Esophagus squamous epithelium (tissue), 5 donors: Measurements from ENCODE around the gene ECE1. TPM values are rescaled to one million over a fixed set of nuclear protein-coding genes. Genes with fewer than 3 reads are reported as not detected.

Experiments
- DNase-seq: peaks from one replicate; lab custom pipeline; 2025; lab: John Stamatoyannopoulos, UW
- H3K27ac ChIP-seq, 4 donors: fragments of 200-600 bp; sonication (generic); one replicate each; pipeline ENCODE4 v1.5.1; 2016 to 2019; ENCODE audit warnings: mild to moderate bottlenecking in 1 of 4
- H3K27me3 ChIP-seq, 4 donors: fragments of 200-600 bp; sonication (generic); 1 replicate in 3 of 4; 2 replicates in 1 of 4; pipeline versions ENCODE4 v1.5.1 to v1.6.0; 2017 to 2021; ENCODE audit warnings: antibody characterized with exemption in 1 of 4
- H3K36me3 ChIP-seq, 3 donors: fragments of 200-600 bp; sonication (generic); one replicate each; pipeline ENCODE4 v1.5.1; 2016 to 2019
- H3K4me1 ChIP-seq, 3 donors: fragments of 200-600 bp; sonication (generic); one replicate each; pipeline ENCODE4 v1.5.1; 2017 to 2019
- H3K4me3 ChIP-seq, 4 donors: fragments of 200-600 bp; sonication (generic); 1 replicate in 3 of 4; 2 replicates in 1 of 4; pipeline ENCODE4 v1.5.1; 2016 to 2019; ENCODE audit warnings: mild to moderate bottlenecking in 2 of 4, moderate library complexity in 1 of 4
- H3K9me3 ChIP-seq, 3 donors: fragments of 200-600 bp; sonication (generic); one replicate each; pipeline ENCODE4 v1.5.1; 2016 to 2019
- POLR2A ChIP-seq, 4 donors: fragments of 450-650 bp; IDR thresholded peaks; one replicate each; pipeline ENCODE4 v1.6.1; 2017; ENCODE audit warnings: antibody characterized with exemption in 4 of 4, mild to moderate bottlenecking in 4 of 4, moderate library complexity in 3 of 4
- WGBS, 2 donors: methylation state at CpG; one replicate each; pipeline ENCODE4 v1.1.5; 2018; 5-methylcytosine and 5-hydroxymethylcytosine counted together
- intact Hi-C: fragments of 100-400 bp; cut with DNase I; formaldehyde crosslinking; loops from one replicate; pipeline ENCODE4 v1.15.0; 2022
- total RNA-seq, 4 donors: library from RNA; depleted of rRNA; stranded (reverse); fragments of >200 nt; gene quantifications; one replicate each; pipeline ENCODE4 v1.1.0, GENCODE V29; 2016
- TF ChIP-seq, protein P1 (sequence below), 6 experiments: fragments of 450-650 bp in 4 of 6; fragments of 200-600 bp in 2 of 6; sonication (generic) in 2 of 6; IDR thresholded peaks; one replicate each; pipeline ENCODE4 v1.5.1; 2016 to 2019; ENCODE audit warnings: antibody characterized with exemption in 6 of 6, mild to moderate bottlenecking in 4 of 6, moderate library complexity in 4 of 6
- donor health status: DM: yes; HTN: yes; CAD: no.

ECE1 gene
- total RNA-seq, 4 donors from 2014 or later = 11.3 to 42.2 (median 24.1) TPM

DNA sequence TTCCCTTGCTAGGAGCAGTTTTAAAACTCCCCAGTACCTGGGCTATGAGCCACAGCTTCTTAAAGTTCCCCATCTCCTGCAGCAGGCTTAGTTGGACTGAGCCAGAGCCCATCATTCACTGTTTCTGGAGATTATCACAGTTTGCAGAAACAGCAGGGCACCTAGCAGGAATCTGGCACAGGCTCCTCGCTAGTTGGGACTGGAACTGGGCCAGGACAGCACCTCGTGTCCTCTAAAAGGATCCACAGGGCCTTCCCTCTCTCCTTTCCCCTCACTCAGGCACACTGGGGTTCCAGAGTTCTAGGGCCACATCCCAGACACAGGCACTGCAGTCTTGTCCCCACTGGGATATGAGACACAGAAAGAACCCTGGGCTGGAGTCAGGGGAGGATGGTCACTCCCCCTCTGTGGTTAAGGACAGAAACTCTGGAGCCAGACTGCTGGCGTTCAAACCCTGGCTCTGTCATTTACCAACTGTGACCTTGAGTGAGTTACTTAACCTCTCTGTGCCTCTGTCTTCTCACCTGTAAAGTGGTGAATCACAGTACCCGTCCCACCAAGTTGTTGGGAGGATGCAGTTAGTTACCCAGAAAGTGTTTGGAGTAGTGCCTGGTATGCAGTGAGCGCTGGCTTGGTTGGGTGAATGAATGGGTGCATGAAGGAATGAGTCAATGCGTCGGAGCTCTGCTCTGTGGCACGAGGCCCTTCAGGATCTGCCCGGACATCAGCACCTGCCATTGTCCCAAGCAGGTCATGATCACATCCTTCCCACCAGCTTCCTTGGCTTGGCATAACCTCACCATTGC, 18.8 kb upstream of the ECE1 start:
- peak overlapping the region; percentile 1 to 75 (median 66) for H3K27ac ChIP-seq
- no peaks in the 10 kb centered on the region for H3K27me3 ChIP-seq
- DNase-seq = no peak
- 34 to 35% methylated on average over 3 to 5 of the region's 9 CpGs for WGBS, 2 donors
- no peak for TF ChIP-seq POLR2A (IDR thresholded peaks at IDR 0.05)
- TF ChIP-seq, protein P1, sequence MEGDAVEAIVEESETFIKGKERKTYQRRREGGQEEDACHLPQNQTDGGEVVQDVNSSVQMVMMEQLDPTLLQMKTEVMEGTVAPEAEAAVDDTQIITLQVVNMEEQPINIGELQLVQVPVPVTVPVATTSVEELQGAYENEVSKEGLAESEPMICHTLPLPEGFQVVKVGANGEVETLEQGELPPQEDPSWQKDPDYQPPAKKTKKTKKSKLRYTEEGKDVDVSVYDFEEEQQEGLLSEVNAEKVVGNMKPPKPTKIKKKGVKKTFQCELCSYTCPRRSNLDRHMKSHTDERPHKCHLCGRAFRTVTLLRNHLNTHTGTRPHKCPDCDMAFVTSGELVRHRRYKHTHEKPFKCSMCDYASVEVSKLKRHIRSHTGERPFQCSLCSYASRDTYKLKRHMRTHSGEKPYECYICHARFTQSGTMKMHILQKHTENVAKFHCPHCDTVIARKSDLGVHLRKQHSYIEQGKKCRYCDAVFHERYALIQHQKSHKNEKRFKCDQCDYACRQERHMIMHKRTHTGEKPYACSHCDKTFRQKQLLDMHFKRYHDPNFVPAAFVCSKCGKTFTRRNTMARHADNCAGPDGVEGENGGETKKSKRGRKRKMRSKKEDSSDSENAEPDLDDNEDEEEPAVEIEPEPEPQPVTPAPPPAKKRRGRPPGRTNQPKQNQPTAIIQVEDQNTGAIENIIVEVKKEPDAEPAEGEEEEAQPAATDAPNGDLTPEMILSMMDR (IDR thresholded peaks at IDR 0.05) = no peak
- intact Hi-C loops = no loop called here
- H3K36me3 ChIP-seq = no peaks in the 10 kb centered on the region
- no peak overlapping the region for H3K4me3 ChIP-seq
- peaks cover 24 to 85% (median 54%) of the 10 kb centered on the region in 3 donors for H3K4me1 ChIP-seq
- no peaks in the 10 kb centered on the region for H3K9me3 ChIP-seq

DNA sequence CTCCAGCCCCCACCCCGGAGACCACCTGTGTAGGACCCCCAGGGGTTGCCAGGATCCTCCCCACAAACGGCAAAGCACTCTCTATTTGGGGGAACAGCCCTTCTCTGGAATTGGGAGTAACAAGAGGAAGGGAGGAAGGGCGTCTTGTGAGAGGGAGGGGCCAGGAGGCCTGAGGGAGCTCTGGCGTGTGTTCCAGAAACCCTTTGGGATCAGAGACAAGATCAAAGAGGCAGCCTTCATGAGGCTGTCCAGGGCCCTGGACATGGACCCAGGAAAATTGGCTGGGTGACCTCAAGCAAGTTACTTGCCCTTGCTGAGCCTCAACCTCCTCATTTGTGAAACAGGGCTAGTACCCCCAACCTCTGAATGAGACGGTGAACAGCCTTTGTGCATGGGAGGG, 18.1 kb upstream of the ECE1 start:
- Histone ChIP-seq H3K27ac (peak overlapping the region; percentile 1 to 75 (median 66)), H3K27me3 (no peaks in the 10 kb centered on the region), H3K36me3 (no peaks in the 10 kb centered on the region), H3K4me1 (peaks cover 20 to 84% (median 54%) of the 10 kb centered on the region in 3 donors), H3K4me3 (no peak overlapping the region), H3K9me3 (no peaks in the 10 kb centered on the region)
- DNase-seq = no peak
- TF ChIP-seq, protein P1 (IDR thresholded peaks at IDR 0.05) = no peak
- TF ChIP-seq POLR2A (IDR thresholded peaks at IDR 0.05) = no peak
- 18 to 24% methylated on average over 2 to 3 of the region's 5 CpGs for whole genome bisulfite sequencing, 2 donors
- intact Hi-C loops = no loop called here

DNA sequence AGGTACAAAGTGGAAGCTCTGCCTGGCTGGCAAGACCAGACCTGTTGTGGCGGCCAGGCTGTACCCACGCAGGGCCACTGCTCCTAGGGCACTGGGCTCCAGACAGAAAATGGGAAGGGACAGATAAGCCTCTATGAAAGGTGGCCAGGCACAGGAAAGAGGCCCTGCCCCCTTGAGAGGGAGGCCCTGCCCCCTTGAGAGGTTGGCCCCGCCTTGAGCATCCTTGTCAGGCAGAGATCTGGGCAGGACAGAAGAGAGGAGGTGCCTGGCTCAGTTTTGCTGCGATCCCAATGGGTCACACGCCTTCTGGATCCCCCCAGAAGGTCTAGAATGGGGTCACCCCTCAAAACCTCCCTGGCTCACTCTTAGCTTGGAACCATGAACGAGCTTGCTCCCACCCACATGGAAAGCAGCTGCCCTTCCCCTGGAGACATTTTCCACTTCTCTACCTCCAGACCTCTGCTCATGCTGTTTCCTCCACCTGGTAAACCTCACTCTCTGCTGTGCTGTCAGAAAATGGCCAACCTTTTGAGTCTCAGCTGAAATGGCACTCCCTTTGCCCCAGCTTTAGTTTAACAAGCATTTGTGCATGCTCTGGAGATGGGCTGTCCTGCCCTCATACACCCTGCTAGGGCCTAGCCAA, 17.5 kb upstream of the ECE1 start:
- Histone ChIP-seq H3K9me3 (no peaks in the 10 kb centered on the region), H3K27ac (peak overlapping the region; percentile 4 to 75 (median 66)), H3K27me3 (no peaks in the 10 kb centered on the region), H3K36me3 (no peaks in the 10 kb centered on the region), H3K4me3 (no peak overlapping the region), H3K4me1 (peaks cover 26 to 84% (median 60%) of the 10 kb centered on the region in 3 donors)
- TF ChIP-seq, protein P1 (IDR thresholded peaks at IDR 0.05) = no peak
- TF ChIP-seq POLR2A (IDR thresholded peaks at IDR 0.05) = no peak
- 42 to 62% methylated on average over 2 to 4 of the region's 6 CpGs for WGBS, 2 donors
- no peak for DNase-seq
- intact Hi-C loops = no loop called here

- Histone ChIP-seq H3K9me3 (no peaks in the 10 kb centered on the region), H3K4me1 (peaks cover 31 to 86% (median 65%) of the 10 kb centered on the region in 3 donors), H3K4me3 (no peak overlapping the region), H3K27ac (peak overlapping the region; percentile 4 to 75 (median 66)), H3K36me3 (no peaks in the 10 kb centered on the region), H3K27me3 (no peaks in the 10 kb centered on the region)
- intact Hi-C loops = no loop called here
- 69 to 100% methylated on average over 4 to 5 of the region's 7 CpGs for WGBS, 2 donors
- DNase-seq = no peak
- TF ChIP-seq, protein P1 (IDR thresholded peaks at IDR 0.05) = no peak
- TF ChIP-seq POLR2A (IDR thresholded peaks at IDR 0.05) = no peak
Observed at GRCh38 chr1:21307210-21307609, 16.9 kb upstream of the ECE1 start.

DNA sequence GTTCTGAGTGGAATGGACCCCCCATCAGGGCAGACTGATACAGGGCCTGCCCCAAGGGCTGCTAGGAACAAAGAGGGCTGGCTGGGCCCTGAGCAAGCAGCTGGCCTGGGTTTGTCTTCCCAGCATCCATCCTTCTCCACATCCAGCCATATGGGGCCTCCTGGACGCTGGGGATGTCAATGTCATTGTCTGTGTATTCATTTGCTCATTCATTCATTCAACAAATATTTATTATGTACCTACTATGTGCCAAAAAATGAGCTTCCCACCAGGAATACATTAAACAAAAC, 15.6 kb upstream of the ECE1 start:
- peaks cover 32 to 86% (median 64%) of the 10 kb centered on the region in 3 donors for H3K4me1 ChIP-seq
- H3K4me3 ChIP-seq = no peak overlapping the region
- H3K27ac ChIP-seq = peak overlapping the region in 3 of 4 donors; percentile 50 to 55 (median 51)
- no peaks in the 10 kb centered on the region for H3K36me3 ChIP-seq
- intact Hi-C loops = no loop called here
- 77 to 90% methylated on average over 1 of the region's 1 CpG for WGBS, 2 donors
- DNase-seq = no peak
- H3K9me3 ChIP-seq = no peaks in the 10 kb centered on the region
- H3K27me3 ChIP-seq = no peaks in the 10 kb centered on the region
- TF ChIP-seq POLR2A (IDR thresholded peaks at IDR 0.05) = no peak
- TF ChIP-seq, protein P1 (IDR thresholded peaks at IDR 0.05) = no peak
